C4-2B (cell line): ENCODE data around the gene OR2L5.

ENCODE experiments used
- H3K27ac ChIP-seq: fragments of 450-650 bp; 2 replicates; pipeline ENCODE4 v1.5.1; 2017
- CTCF ChIP-seq: fragments of 450-650 bp; conservative IDR thresholded peaks from 2 replicates; pipeline ENCODE4 v1.5.1; 2017; ENCODE audit warnings: mild to moderate bottlenecking
- ZFX ChIP-seq: fragments of 450-650 bp; IDR thresholded peaks from 2 replicates; pipeline ENCODE4 v1.6.1; 2017

The OR2L5 gene

GRCh38 chr1:248009681-248010080 is 3.8 kb upstream of the OR2L5 start:
- no peak overlapping the region for H3K27ac ChIP-seq
- no peak for TF ChIP-seq ZFX
- no peak for TF ChIP-seq CTCF

GRCh38 chr1:248015803-248016202 is 2.3 kb downstream of the OR2L5 start:
- TF ChIP-seq CTCF: no peak
- no peak for TF ChIP-seq ZFX
- no peak overlapping the region for H3K27ac ChIP-seq

- TF ChIP-seq CTCF: no peak
- no peak for TF ChIP-seq ZFX
- H3K27ac ChIP-seq: no peak within 1 kb of the TSS
Measured at GRCh38 chr1:248029770-248030169, 16.3 kb downstream of the OR2L5 start, which contains the start of gene OR2L2. Gene OR2L2, plus strand, starts transcription at chr1:248030070. Its CDS starts 8,198 bp downstream, at chr1:248038268.

GRCh38 chr1:248045209-248045608 is 31.7 kb downstream of the OR2L5 start:
- TF ChIP-seq ZFX (no peak), CTCF (no peak)
- no peak overlapping the region for H3K27ac ChIP-seq

GRCh38 chr1:248046536-248046935 is 33.1 kb downstream of the OR2L5 start, which contains the start of gene OR2L3:
Gene OR2L3, plus strand, starts transcription at chr1:248046836. Its CDS starts 13,846 bp downstream, at chr1:248060682.
- H3K27ac ChIP-seq: no peak within 1 kb of the TSS
- TF ChIP-seq CTCF (no peak), ZFX (no peak)

- TF ChIP-seq ZFX (no peak), CTCF (0 out of 2 replicates have a peak, but pooled peaks have one; percentile 7)
Measured at GRCh38 chr1:248047008-248047407, 33.5 kb downstream of the OR2L5 start.

GRCh38 chr1:248054671-248055070 is 41.2 kb downstream of the OR2L5 start:
- TF ChIP-seq CTCF (no peak), ZFX (no peak)
- H3K27ac ChIP-seq: no peak overlapping the region

More at GRCh38 chr1:248047008-248047407, 33.5 kb downstream of the OR2L5 start:
- no peak overlapping the region for H3K27ac ChIP-seq
